ENCODE measurements around the gene DNM1L.

DNM1L gene

GRCh38 chr12:32681272-32681671, 2.2 kb downstream of the DNM1L start:
- Histone ChIP-seq H3K4me3 (ENCODE audit: low read depth, low read length, poor library complexity, severe bottlenecking) (peak overlapping the region; percentile 79), H3F3A (ENCODE audit: insufficient read depth, low read length) (no peaks in the 10 kb centered on the region), H4K20me1 (ENCODE audit: insufficient read depth, low read length) (no peaks in the 10 kb centered on the region), H2AFZ (ENCODE audit: low read length) (no peak overlapping the region), H3K27me3 (ENCODE audit: insufficient read depth, low read length) (no peaks in the 10 kb centered on the region), H3K4me2 (ENCODE audit: low read length) (peak overlapping the region; percentile 98), H3K4me1 (ENCODE audit: insufficient read depth, low read length, severe bottlenecking) (peaks cover 24% of the 10 kb centered on the region), H3K27ac (ENCODE audit: low read depth, low read length, poor library complexity, severe bottlenecking) (peak overlapping the region; percentile 53), H3K36me3 (ENCODE audit: insufficient read depth, low read length) (peaks cover 17% of the 10 kb centered on the region), H3K9me3 (ENCODE audit: low read length) (no peaks in the 10 kb centered on the region), H3K79me2 (ENCODE audit: insufficient read depth, low read length) (peaks cover 58% of the 10 kb centered on the region), H3K9ac (ENCODE audit: low read length) (peak overlapping the region; percentile 80), H3K9me2 (ENCODE audit: low read depth, low read length) (no peaks in the 10 kb centered on the region)
- TF ChIP-seq CTCF (IDR thresholded peaks at IDR 0.05; ENCODE audit: low read length) (no peak), EZH2 (IDR thresholded peaks at IDR 0.05; ENCODE audit: borderline replicate concordance, low read length) (no peak)

- no peaks in the 10 kb centered on the region for H3K27me3 ChIP-seq (ENCODE audit: insufficient read depth, low read length)
- no peaks in the 10 kb centered on the region for H3K9me2 ChIP-seq (ENCODE audit: low read depth, low read length)
- H3K9ac ChIP-seq (ENCODE audit: low read length) = no peak overlapping the region
- H4K20me1 ChIP-seq (ENCODE audit: insufficient read depth, low read length) = no peaks in the 10 kb centered on the region
- H3K9me3 ChIP-seq (ENCODE audit: low read length) = peaks cover 10% of the 10 kb centered on the region; the same call in 1 of the 2 replicates
- no peak overlapping the region for H3K4me2 ChIP-seq (ENCODE audit: low read length)
- no peak overlapping the region for H3K4me3 ChIP-seq (ENCODE audit: low read depth, low read length, poor library complexity, severe bottlenecking)
- no peak overlapping the region for H2AFZ ChIP-seq (ENCODE audit: low read length)
- H3K79me2 ChIP-seq (ENCODE audit: insufficient read depth, low read length) = peaks cover 90% of the 10 kb centered on the region
- peaks cover 39% of the 10 kb centered on the region for H3K36me3 ChIP-seq (ENCODE audit: insufficient read depth, low read length)
- no peak overlapping the region for H3K27ac ChIP-seq (ENCODE audit: low read depth, low read length, poor library complexity, severe bottlenecking)
- no peaks in the 10 kb centered on the region for H3F3A ChIP-seq (ENCODE audit: insufficient read depth, low read length)
- H3K4me1 ChIP-seq (ENCODE audit: insufficient read depth, low read length, severe bottlenecking) = peaks cover 6% of the 10 kb centered on the region
- TF ChIP-seq CTCF (IDR thresholded peaks at IDR 0.05; ENCODE audit: low read length) = no peak
Measured at GRCh38 chr12:32686340-32686739, 7.2 kb downstream of the DNM1L start.

- no peak overlapping the region for H3K27ac ChIP-seq (ENCODE audit: low read depth, low read length, poor library complexity, severe bottlenecking)
- no peak overlapping the region for H3K9ac ChIP-seq (ENCODE audit: low read length)
- no peak for TF ChIP-seq CTCF (IDR thresholded peaks at IDR 0.05; ENCODE audit: low read length)
- TF ChIP-seq EZH2 (IDR thresholded peaks at IDR 0.05; ENCODE audit: borderline replicate concordance, low read length) = no peak
- H3K36me3 ChIP-seq (ENCODE audit: insufficient read depth, low read length) = peaks cover 49% of the 10 kb centered on the region
- H4K20me1 ChIP-seq (ENCODE audit: insufficient read depth, low read length) = no peaks in the 10 kb centered on the region
- no peak overlapping the region for H3K4me3 ChIP-seq (ENCODE audit: low read depth, low read length, poor library complexity, severe bottlenecking)
- H2AFZ ChIP-seq (ENCODE audit: low read length) = no peak overlapping the region
- H3K27me3 ChIP-seq (ENCODE audit: insufficient read depth, low read length) = no peaks in the 10 kb centered on the region
- H3K9me2 ChIP-seq (ENCODE audit: low read depth, low read length) = no peaks in the 10 kb centered on the region
- H3K9me3 ChIP-seq (ENCODE audit: low read length) = peaks cover 10% of the 10 kb centered on the region; the same call in 1 of the 2 replicates
- peaks cover 94% of the 10 kb centered on the region for H3K79me2 ChIP-seq (ENCODE audit: insufficient read depth, low read length)
- no peaks in the 10 kb centered on the region for H3F3A ChIP-seq (ENCODE audit: insufficient read depth, low read length)
- H3K4me2 ChIP-seq (ENCODE audit: low read length) = no peak overlapping the region
- no peaks in the 10 kb centered on the region for H3K4me1 ChIP-seq (ENCODE audit: insufficient read depth, low read length, severe bottlenecking)
Measured at GRCh38 chr12:32688786-32689185, 9.7 kb downstream of the DNM1L start.
